ENCODE measurements around the gene LRRIQ1.
"Not testable (repeated sequence)": the region's sequence is repeated elsewhere in the genome, so short reads cannot be mapped to it uniquely, and the experiment has no call there.

Gene LRRIQ1

GRCh38 chr12:85065837-85066482, 29.8 kb downstream of the LRRIQ1 start:
- DNase-seq: peak; percentile 6

DNA sequence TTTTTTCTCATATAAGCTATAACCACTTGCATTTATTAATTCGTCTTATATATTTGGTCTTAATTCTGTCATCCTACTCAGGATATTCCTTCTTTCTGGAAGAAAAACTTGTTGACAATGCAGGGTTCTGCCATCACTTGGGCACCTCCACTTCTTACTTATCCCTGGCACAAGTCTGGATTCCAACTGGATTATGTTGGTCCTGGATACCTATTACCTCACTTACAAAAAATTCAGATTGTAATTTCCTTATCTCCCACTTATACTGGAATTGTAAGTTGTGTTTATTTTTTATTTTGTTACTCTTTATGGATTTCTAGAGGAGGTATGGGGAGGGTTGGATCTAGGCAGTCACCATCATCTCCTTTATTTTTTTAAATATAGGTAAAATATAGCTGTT, 36.7 kb downstream of the LRRIQ1 start:
- no peak for DNase-seq

GRCh38 chr12:85076688-85077430, 40.7 kb downstream of the LRRIQ1 start:
- DNase-seq: peak; percentile 91

- no peak for DNase-seq
These were observed 48.9 kb downstream of the LRRIQ1 start for GRCh38 chr12:85085066-85085465.

DNA sequence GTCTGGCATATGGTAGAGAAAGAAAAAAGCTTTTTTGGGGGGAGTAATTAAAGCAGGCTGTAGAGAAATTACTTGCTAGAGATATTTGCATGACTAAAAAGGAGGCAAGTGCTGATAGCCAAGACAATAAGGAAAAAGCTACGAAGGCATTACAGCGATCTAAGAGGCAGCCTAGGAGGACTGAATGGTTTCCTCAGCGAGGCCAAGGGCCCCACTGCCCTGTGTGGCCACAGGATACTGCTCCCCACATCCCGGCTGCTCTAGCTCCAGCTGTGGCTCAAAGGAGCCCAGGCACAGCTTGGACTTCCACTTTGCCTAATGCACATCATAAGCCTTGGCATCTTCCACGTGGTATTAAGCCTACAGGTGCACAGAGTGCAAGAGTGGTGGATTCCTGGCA, 53.6 kb downstream of the LRRIQ1 start:
- no peak for DNase-seq

- DNase-seq: no peak
These were observed 56.7 kb downstream of the LRRIQ1 start for GRCh38 chr12:85092814-85093370.

DNA sequence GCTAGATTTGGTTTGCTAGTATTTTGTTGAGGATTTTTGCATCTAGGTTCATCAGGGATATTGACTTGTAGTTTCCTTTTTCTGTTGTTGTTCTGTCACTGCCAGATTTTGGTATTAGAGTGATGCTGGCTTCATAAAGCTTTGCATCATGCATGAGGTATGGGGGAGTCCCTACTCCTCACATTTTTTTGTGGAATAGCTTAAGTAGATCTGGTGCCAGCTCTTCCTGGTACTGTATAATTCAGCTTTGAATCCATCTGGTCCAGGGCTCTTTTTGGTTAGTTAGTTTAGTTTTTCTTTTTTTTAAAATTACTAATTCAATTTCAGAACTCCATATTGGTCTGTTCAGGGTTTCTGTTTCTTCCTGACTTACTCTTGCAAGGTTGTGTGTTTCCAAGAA, 59.4 kb downstream of the LRRIQ1 start:
- DNase-seq: no peak

DNA sequence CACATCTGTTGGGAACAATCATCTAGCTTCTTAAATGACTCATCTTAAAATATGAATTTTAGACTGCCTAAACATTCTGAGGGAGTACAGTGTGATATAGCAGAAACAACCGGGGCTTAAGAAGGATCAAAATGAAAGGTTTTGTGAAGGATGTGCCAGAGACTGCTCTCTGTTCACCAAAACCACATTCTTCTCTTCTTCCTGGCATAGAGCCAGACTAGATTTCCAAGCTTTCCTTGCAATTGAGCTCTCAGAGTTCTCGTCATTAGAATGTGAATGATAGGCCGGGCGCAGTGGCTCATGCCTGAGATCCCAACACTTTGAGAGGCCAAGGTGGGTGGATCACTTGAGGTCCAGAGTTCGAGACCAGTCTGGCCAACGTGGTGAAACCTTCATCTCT, 94.5 kb downstream of the LRRIQ1 start:
- peak; percentile 36 for DNase-seq

DNA sequence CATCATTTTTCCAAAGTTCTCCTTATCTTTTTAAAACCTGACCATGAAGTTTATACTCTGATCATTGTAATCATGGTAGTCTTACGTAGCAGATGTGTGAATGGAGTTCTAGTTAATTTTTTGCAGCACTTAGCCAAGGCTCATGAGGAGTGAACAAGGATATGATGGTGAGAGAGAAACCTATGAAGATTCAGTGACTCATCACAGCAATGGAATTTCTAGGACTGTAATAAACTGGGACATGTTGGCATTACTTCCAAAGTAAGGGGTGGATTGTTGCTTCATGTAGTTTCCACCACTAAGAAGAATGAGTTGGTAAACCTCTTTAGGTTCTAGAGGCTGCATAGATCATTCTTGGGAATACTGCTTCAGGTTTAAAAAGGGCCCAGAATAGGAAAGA, 102.7 kb downstream of the LRRIQ1 start:
- DNase-seq: peak; percentile 7

DNA sequence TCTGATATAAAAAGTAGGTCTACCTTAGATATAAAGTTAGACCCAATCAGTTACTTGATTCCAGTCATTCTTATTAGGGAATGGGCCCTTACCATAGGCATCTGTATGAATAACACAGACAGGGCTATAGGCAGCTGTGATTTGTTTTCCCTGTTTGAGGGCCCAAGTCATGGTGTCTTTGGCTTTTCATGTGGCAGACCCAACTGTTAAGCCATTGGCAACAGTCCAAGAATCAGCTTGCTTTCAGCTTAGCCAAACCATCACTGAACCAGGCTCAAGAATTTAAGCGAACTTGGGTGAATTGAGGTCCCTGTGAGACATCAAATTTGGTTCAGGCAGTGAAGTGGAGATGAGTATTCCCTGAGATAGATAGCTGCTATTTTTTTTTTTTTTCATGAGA, 111.2 kb downstream of the LRRIQ1 start:
- no peak for DNase-seq

DNA sequence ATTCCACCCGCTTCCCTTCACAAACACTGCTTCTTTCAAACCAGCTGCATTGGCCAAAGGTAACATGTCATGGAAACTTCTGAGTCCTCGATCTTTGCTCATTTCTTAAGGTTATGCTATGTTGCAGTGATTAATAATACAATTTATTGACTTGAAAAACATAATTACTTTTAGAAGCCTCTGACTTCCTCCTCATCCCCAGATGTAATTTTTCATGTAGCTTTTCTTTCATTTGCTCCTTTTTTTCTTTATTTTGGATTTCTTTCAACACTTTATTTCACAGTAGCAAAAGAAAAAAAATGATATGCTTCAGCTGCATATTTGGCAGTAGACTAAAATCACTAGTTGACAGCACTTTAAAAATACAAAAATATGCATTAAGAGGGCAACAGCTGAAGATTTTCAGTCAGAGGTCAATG, 116.2 kb downstream of the LRRIQ1 start:
- no peak for DNase-seq

DNA sequence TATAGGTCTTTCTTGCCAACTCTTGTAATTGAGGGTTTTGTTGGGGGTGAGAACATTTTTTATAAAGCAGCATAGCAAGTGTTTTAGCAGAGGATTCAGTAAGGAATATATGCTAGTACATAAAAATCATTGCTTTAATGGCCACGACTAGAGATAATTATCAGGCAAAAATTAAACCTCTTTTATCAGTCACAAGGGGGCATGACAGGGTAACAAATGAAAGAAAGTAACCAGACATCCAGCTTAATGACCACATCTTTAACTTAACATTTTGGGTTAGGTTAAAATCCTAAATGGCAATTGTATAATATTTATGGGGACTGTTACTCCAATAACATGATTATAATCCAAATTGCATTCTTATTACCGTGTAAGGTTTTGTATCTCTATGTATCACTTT, 119.6 kb downstream of the LRRIQ1 start:
- DNase-seq: peak; percentile 31

DNA sequence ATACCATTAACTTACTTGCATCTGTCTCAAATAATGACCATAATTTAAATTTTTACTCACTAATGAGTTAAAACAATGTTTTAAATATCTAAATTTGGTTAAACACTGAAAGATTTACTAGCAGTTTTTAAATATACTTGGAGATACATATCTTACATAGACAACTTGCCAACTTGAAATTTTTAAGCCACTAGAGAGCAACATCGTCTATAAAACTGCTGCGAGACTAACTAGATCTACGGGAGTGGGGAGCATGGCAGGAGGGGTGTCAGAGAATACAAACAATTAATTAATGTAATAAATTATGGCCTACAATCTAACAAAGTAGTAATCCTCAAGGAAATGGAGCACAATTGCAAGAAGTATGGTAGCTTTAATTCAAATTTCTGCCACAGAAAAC, 120.4 kb downstream of the LRRIQ1 start:
- DNase-seq: no peak

- no peak for DNase-seq
These were observed 121.0 kb downstream of the LRRIQ1 start for GRCh38 chr12:85157035-85157603.

GRCh38 chr12:85163752-85164321, 127.7 kb downstream of the LRRIQ1 start:
- no peak for DNase-seq

DNA sequence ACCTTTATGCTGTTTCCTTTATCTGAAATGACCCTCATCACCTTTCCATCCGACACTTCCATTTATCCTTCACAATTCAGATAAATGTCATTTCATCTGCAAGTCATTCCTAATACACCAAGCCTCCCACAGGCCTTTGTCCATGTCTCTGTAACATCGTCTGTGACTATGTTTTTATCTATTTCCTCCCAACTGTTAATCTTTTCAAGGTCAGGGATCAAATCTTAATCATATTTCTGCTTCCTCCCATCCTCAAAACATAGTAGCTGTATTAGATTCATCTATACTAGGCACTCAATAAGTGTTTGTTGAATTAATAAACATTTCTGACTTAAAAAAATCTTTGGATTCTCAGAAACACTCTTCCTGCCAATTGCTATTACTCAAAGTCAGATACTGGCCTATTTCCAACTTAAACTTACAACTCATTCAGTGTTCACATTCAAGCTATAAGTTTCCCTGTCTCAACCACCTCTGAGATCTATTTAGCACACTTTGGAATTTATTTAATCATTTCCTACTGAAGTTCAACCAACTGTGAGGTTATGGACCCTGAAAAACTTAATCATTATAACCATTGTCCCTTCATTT, 143.6 kb downstream of the LRRIQ1 start:
- peak; percentile 47 for DNase-seq

GRCh38 chr12:85182699-85183098, 146.5 kb downstream of the LRRIQ1 start:
- no peak for DNase-seq

DNA sequence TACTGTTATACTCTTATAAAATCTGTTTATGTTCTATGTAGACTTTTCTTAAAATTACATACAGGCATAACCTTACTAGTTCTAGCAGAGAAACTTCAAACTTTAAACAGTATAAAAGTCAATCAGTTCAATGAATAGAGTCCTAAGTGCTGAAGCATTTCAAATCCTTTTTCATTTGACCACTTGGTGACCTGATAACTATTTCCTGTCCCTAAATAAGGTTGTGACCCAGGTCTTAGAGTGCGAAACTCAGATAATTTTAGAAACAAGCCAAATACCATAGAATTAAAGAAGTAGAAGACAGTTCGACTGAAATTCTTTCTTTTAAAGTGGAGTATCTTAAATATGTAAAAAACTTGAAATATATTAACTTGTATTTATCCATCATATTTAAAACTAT, 147.7 kb downstream of the LRRIQ1 start:
- no peak for DNase-seq

DNA sequence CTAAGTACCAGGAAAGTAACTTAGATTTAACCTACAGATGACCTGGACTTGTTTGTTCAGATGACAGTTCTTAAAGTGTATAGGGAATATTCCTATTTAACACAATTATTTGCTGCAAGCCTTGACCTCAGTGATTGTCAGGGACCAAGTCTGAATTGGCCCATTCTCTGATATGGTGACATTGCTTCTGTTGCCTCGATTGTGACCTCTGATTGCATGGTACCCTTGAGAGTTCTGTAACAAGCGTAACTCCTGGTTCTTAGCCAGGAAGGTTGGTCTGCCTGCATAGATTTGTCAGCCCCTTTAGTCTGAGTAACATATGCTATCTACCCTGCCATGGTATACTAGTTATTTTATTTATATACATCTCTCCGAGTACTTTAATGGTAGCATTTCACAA, 150.1 kb downstream of the LRRIQ1 start:
- DNase-seq: no peak

GRCh38 chr12:85188619-85189018, 152.5 kb downstream of the LRRIQ1 start:
- DNase-seq: no peak

DNA sequence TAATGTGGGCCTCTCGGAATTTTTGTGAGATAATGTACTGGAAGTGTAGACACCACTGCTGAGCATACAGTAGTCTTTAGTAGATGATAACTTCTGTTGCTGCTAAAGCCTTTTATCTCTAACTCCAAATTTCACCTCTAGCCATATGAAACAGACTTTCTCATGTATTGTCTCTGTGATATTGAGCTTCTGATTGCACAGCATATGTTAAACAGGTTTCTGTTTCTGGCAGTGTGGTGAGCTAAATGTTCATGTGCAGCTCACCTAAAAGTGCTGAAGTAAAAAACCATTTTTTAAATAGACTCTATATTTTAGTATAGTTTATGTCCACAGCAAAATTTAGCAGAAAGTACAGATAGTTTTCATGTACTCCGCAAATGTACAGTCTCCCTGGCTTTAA, 154.6 kb downstream of the LRRIQ1 start:
- no peak for DNase-seq

- not testable (repeated sequence) for DNase-seq
These were observed 167.7 kb downstream of the LRRIQ1 start for GRCh38 chr12:85203809-85204208.

- DNase-seq: no peak
These were observed 170.4 kb downstream of the LRRIQ1 start for GRCh38 chr12:85206543-85206942.
